Fibroblast of skin of abdomen (primary cell): ENCODE measurements around the gene TCF20.

Source experiments
- DNase-seq: peaks from one replicate; pipeline ENCODE4 v3.0.0-alpha.2; 2013

The TCF20 gene

GRCh38 chr22:42256930-42257329 lies 13.5 kb downstream of the TCF20 start:
- DNase-seq = no peak

DNA sequence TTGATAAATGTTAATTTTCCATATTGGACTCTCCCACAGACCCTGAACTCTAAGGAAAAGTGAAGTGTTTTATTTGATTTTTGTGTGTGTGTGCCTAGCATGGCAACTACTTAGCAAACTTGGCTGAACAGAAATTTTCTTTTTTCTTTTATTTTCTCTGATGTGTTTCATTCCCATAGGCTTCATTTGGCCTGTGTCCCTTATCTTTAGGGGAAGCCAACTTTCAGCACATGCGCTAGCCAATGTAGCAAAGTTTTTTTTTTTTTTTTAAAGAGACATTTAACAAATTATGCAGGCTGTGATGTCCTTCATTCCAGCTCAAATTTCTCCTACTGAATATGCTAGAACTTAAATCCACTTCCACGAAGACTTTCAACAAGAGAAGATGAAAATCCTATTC lies 14.2 kb downstream of the TCF20 start:
- DNase-seq = no peak

GRCh38 chr22:42249831-42250230 lies 20.6 kb downstream of the TCF20 start:
- no peak for DNase-seq

GRCh38 chr22:42248995-42249394 lies 21.5 kb downstream of the TCF20 start:
- no peak for DNase-seq

DNA sequence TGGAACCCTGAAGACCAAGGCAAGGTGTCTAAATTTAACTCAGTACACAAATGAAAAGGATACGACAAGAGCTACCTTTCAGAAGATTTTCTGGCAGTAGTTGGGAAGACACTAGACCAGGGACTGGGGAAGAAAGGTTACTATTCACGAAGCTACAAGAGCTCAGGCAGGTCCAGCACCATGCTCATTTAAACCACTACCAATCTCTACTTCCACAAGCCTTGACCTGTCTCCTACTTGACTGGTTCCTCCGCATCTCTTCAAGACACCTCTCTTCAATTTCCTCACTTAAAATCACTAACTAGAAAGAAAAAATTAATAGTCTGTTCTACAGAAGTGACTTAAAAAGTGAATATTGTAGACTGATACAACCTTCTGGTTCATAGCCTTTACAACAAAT lies 22.9 kb downstream of the TCF20 start:
- DNase-seq = no peak

- DNase-seq = no peak
Measured at GRCh38 chr22:42243802-42244060, 26.7 kb downstream of the TCF20 start.

DNA sequence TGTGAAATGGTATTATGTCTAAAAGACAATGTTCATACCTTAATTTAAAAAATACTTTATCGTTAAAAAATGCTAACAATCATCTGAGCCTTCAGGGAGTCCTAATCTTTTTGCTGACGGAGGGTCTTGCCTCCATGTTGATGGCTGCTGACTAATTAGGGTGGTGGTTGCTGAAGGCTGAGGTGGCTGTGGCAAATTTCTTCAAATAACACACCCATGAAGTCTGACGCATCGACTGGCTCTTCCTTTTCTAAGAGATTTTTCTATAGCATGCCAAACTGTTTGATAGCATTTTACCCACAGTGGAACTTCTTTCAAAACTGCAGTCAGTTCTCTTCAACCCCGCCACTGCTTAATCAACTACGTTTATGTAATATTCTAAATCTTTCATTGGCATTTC lies 33.6 kb downstream of the TCF20 start:
- no peak for DNase-seq

DNA sequence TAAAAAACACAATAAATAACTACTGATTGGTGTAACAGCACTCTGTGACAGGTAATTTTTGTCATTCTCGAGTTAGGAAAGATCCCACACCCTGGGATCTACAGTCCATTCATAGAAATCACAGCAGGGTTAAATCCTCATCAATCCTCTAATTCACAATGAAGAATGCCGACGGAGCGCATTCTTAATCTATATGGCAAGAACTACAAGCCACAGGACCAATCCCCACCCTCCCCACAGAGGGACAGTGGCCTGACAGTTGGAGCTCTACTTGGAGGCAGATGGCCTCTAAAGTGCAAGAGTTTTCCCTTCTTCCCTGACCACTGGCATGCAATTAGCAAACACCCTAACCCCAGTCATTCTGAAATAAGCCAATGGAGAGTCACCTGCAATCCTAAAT lies 34.2 kb downstream of the TCF20 start:
- no peak for DNase-seq

DNA sequence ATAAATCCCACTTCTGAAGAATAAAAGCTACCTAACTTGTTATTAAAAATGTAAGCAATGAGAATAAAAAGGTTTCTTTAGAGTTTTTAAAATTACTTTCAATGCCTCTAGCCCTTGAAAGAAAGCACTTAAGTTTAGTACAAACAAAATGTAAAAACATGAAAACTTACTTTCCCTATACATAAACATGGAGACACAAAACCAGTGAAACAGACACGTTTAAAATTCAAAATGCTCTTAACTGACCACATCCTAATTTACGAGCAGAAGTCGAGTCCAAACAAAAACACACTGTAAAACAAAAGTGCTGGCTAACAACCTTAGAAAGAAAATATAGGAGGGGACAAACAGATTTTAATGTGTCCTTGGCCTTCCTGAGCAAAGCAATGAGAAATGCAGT lies 36.6 kb downstream of the TCF20 start:
- no peak for DNase-seq

GRCh38 chr22:42231929-42232328 lies 38.5 kb downstream of the TCF20 start:
- no peak for DNase-seq

DNA sequence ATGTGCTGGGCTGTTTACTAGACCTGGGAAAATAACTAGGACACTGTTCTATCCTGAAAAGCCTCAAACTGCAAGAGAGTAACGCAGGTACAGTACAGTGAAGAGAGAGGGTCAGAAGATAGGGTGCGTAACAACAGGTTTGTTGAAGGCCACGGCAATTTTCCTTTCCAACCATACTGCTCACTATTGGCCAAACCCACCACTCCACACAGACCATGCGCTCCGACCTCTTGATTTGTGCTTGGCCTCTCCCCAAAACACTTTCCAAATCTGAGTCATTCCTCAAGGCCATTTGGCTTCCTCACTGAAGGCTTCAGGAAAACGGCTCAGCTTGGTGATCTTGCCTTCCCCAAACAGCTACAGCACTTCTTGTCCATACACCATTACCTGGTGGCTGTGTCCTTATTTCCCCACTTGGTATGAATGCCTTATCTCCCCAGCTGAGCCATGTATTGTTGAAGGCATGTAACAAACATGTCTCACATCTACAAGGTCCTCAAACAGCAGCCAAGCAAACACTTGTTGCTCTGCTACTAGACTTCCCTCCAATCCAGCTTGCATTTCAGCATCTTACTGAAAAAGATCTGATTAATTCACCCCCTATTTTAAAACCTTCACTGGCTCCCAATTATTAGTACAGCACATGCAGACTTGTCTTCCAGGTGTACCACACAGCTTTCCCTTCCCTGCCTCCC lies 40.9 kb downstream of the TCF20 start:
- DNase-seq = peak; percentile 15

DNA sequence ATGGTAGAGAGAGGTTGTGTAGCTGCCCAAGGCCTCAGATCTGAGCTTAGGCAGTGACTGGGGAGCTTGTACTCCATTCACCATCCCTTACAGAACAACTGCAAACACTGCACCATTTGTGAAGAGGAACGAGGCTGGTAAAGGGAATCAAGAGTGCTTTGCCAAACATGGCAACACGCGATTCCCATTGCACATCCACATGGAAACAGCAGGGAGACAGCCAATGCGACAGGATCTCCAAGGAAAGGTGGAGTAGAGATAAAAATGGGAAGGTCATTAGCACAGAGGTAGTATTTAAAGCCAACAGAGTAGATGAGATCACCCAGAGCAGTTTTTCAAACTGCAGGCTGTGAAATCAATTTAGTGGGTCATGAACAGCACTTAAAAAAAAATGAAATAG lies 42.0 kb downstream of the TCF20 start:
- no peak for DNase-seq

DNA sequence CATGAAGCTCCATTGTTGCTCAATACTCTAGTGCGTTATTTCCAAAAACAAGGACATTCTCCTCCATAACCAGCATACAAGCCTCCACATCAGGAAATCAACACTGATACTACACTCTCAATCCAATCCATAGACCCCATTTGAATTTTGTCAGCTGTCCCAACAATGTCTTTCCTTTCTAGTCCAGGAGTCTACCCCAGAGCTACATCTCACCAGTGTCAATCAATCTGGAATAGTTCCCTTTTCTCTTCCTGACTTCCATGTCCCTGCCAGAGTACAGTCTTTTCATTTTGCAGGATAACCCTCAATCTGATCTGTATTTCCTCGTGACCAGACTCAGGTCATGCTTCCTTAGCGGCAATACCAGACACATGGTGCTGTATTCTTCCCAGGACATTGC lies 43.0 kb downstream of the TCF20 start:
- DNase-seq = no peak

GRCh38 chr22:42225841-42226240 lies 44.6 kb downstream of the TCF20 start:
- DNase-seq = no peak

DNA sequence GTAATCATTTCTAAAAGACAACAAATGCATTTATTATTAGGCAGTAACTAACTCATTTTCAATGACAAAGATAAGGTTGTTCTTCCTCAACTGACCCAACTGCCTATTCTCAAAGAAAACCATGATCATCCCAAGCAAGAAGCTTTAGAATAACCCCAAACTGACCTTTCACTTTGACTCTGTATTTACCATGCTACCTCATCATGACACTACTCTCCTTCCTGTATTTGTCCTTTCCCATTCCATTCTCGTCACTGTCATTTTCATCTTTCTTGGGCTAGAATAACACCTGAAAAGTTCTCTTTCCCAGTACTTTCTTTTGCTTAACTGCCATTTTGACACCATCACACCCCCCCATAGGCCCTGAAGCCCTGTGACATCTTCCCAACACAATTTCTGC lies 48.3 kb downstream of the TCF20 start:
- no peak for DNase-seq
